H9 (cell line): ENCODE results near the gene FBLL1. TPM values are rescaled to one million over a fixed set of nuclear protein-coding genes. Genes with fewer than 3 reads are reported as not detected.
A peak's percentile ranks its signal among the peaks of the same experiment; 100 is the strongest.

ENCODE experiments used
- DNase-seq: peaks from one replicate; pipeline ENCODE4 v3.0.0-alpha.2; 2017
- H2AFZ ChIP-seq: one replicate; pipeline ENCODE4 v1.6.1; 2013; ENCODE audit warnings: mild to moderate bottlenecking, low read length, control low read depth, moderate library complexity
- H2AK5ac ChIP-seq: 2 replicates; pipeline ENCODE4 v1.6.1; 2013; ENCODE audit warnings: low read length, control low read depth, mixed read lengths; ENCODE audit not compliant: insufficient read length
- H2BK120ac ChIP-seq: one replicate; pipeline ENCODE4 v1.6.1; 2013; ENCODE audit warnings: low read depth, mild to moderate bottlenecking, low read length, control low read depth, inconsistent platforms; ENCODE audit not compliant: poor library complexity, severe bottlenecking
- H2BK12ac ChIP-seq: 2 replicates; pipeline ENCODE4 v1.6.1; 2013; ENCODE audit warnings: low read length, control low read depth, mixed read lengths, low read depth; ENCODE audit not compliant: insufficient read length
- H2BK15ac ChIP-seq: 2 replicates; pipeline ENCODE4 v1.6.1; 2013; ENCODE audit warnings: low read depth, low read length, control low read depth
- H2BK20ac ChIP-seq: one replicate; pipeline ENCODE4 v1.6.1; 2013; ENCODE audit warnings: low read depth, mild to moderate bottlenecking, low read length, control low read depth, inconsistent platforms; ENCODE audit not compliant: poor library complexity, severe bottlenecking
- H2BK5ac ChIP-seq: 2 replicates; pipeline ENCODE4 v1.6.1; 2013; ENCODE audit warnings: low read length, control low read depth, mixed read lengths; ENCODE audit not compliant: insufficient read length
- H3K14ac ChIP-seq: 2 replicates; pipeline ENCODE4 v1.6.1; 2013; ENCODE audit warnings: low read length, control low read depth; ENCODE audit not compliant: insufficient read depth
- H3K18ac ChIP-seq: 2 replicates; pipeline ENCODE4 v1.6.1; 2013; ENCODE audit warnings: low read depth, mild to moderate bottlenecking, mixed read lengths, low read length, control low read depth; ENCODE audit not compliant: insufficient read length
- H3K23ac ChIP-seq: 2 replicates; pipeline ENCODE4 v1.6.1; 2013; ENCODE audit warnings: low read length, control low read depth, mixed read lengths, low read depth; ENCODE audit not compliant: insufficient read length
- H3K23me2 ChIP-seq: 2 replicates; pipeline ENCODE4 v1.6.1; 2013; ENCODE audit warnings: low read depth, mild to moderate bottlenecking, mixed read lengths, low read length, control low read depth; ENCODE audit not compliant: insufficient read length, poor library complexity, severe bottlenecking
- H3K27ac ChIP-seq: 2 replicates; pipeline ENCODE4 v1.5.1; 2013; ENCODE audit warnings: low read length, control low read depth, mixed read lengths, low read depth; ENCODE audit not compliant: insufficient read length
- H3K27me3 ChIP-seq: 2 replicates; pipeline ENCODE4 v1.6.1; 2013; ENCODE audit warnings: low read length, control low read depth, inconsistent platforms; ENCODE audit not compliant: insufficient read depth
- H3K4ac ChIP-seq: 2 replicates; pipeline ENCODE4 v1.6.1; 2013; ENCODE audit warnings: low read depth, mild to moderate bottlenecking, control low read depth, inconsistent platforms, low read length, moderate library complexity
- H3K4me1 ChIP-seq: 2 replicates; pipeline ENCODE4 v1.6.1; 2013; ENCODE audit warnings: low read length, control low read depth, inconsistent platforms; ENCODE audit not compliant: insufficient read depth
- H3K4me2 ChIP-seq: 2 replicates; pipeline ENCODE4 v1.6.1; 2013; ENCODE audit warnings: low read length, control low read depth, mixed read lengths; ENCODE audit not compliant: insufficient read length, insufficient read depth
- H3K56ac ChIP-seq: 2 replicates; pipeline ENCODE4 v1.6.1; 2013; ENCODE audit warnings: low read depth, mild to moderate bottlenecking, mixed read lengths, low read length, control low read depth; ENCODE audit not compliant: insufficient read length
- H3K79me1 ChIP-seq: 2 replicates; pipeline ENCODE4 v1.6.1; 2013; ENCODE audit warnings: low read depth, mild to moderate bottlenecking, moderate library complexity, low read length, control low read depth, inconsistent platforms; ENCODE audit not compliant: insufficient read depth, poor library complexity, severe bottlenecking
- H3K79me2 ChIP-seq: 2 replicates; pipeline ENCODE4 v1.6.1; 2013; ENCODE audit warnings: low read length, control low read depth, inconsistent platforms; ENCODE audit not compliant: insufficient read depth
- H3K9ac ChIP-seq: 2 replicates; pipeline ENCODE4 v1.6.1; 2013; ENCODE audit warnings: low read length, control low read depth, mixed read lengths; ENCODE audit not compliant: insufficient read length; ENCODE audit errors: extremely low read depth
- H3K9me3 ChIP-seq: one replicate; pipeline ENCODE4 v1.6.1; 2013; ENCODE audit warnings: low read depth, low read length, inconsistent platforms; ENCODE audit not compliant: control insufficient read depth
- H3T11ph ChIP-seq: one replicate; pipeline ENCODE4 v1.6.1; 2013; ENCODE audit warnings: mild to moderate bottlenecking, low read length, control low read depth, inconsistent platforms
- H4K20me1 ChIP-seq: one replicate; pipeline ENCODE4 v1.6.1; 2013; ENCODE audit not compliant: control insufficient read depth, insufficient read length, insufficient read depth
- H4K5ac ChIP-seq: 2 replicates; pipeline ENCODE4 v1.6.1; 2013; ENCODE audit warnings: low read depth, mild to moderate bottlenecking, mixed read lengths, low read length, control low read depth; ENCODE audit not compliant: insufficient read length
- H4K8ac ChIP-seq: replicated peaks from 2 replicates; pipeline ENCODE4 v1.6.1; 2013; ENCODE audit warnings: low read length, control low read depth, mixed read lengths, low read depth; ENCODE audit not compliant: insufficient read length
- H4K91ac ChIP-seq: 2 replicates; pipeline ENCODE4 v1.6.1; 2013; ENCODE audit warnings: low read depth, mild to moderate bottlenecking, moderate library complexity, mixed read lengths, low read length, control low read depth; ENCODE audit not compliant: insufficient read length
- H3K27ac Mint-ChIP-seq, 3 experiments: 2 replicates in 2 of 3; 3 replicates in 1 of 3; pipeline ENCODE4 v1.8.0; 2020 to 2021; ENCODE audit warnings: mixed read lengths in 3 of 3, mild to moderate bottlenecking in 1 of 3, moderate library complexity in 1 of 3
- H3K27me3 Mint-ChIP-seq: 2 replicates; pipeline ENCODE4 v1.8.0; 2021; ENCODE audit warnings: low read depth, mild to moderate bottlenecking, moderate library complexity, mixed read lengths
- H3K36me3 Mint-ChIP-seq, 3 experiments: 2 replicates in 2 of 3; 3 replicates in 1 of 3; pipeline ENCODE4 v1.8.0; 2020 to 2021; ENCODE audit warnings: low read depth in 3 of 3, mixed read lengths in 3 of 3; ENCODE audit not compliant: insufficient read depth in 1 of 3
- H3K4me1 Mint-ChIP-seq, 2 experiments: 2 replicates each; pipeline ENCODE4 v1.8.0; 2020; ENCODE audit warnings: mixed read lengths in 2 of 2
- H3K4me3 Mint-ChIP-seq, 2 experiments: 2 replicates in 1 of 2; 3 replicates in 1 of 2; pipeline ENCODE4 v1.8.0; 2020 to 2021; ENCODE audit warnings: mild to moderate bottlenecking in 2 of 2, mixed read lengths in 2 of 2, moderate library complexity in 1 of 2
- H3K9me3 Mint-ChIP-seq, 2 experiments: 2 replicates in 1 of 2; 3 replicates in 1 of 2; pipeline ENCODE4 v1.8.0; 2020; ENCODE audit warnings: mild to moderate bottlenecking in 2 of 2, mixed read lengths in 2 of 2, moderate library complexity in 1 of 2
- WGBS: extraction: QIAGEN DNeasy Blood & Tissue Kit; methylation state at CpG from one replicate; pipeline ENCODE4 v1.1.7; 2013; ENCODE audit warnings: missing lambda C conversion rate, low lambda C conversion rate, mixed read lengths; ENCODE audit not compliant: insufficient read length; ENCODE audit errors: extremely low coverage; 5-methylcytosine and 5-hydroxymethylcytosine counted together
- total RNA-seq: library from RNA; stranded (reverse); gene quantifications from 2 replicates; pipeline ENCODE4 v1.2.1, GENCODE V29; 2021
- TF ChIP-seq, protein P1 (sequence below): fragments of 200-600 bp; sonication (generic); conservative IDR thresholded peaks from 3 replicates; pipeline ENCODE4 v1.8.0; 2021; ENCODE audit warnings: antibody characterized with exemption, mild to moderate bottlenecking

The FBLL1 gene
- total RNA-seq, 1 experiment from 2014 or later, result 3.6 TPM

GRCh38 chr5:168579488-168580226, 50.6 kb downstream of the FBLL1 start:
- Histone ChIP-seq H3K27me3 (no peaks in the 10 kb centered on the region), H4K20me1 (no peaks in the 10 kb centered on the region), H2BK120ac (no peak overlapping the region), H3T11ph (no peak overlapping the region), H3K27ac (peak overlapping the region; percentile 50), H3K56ac (no peak overlapping the region), H2BK15ac (no peak overlapping the region), H2AFZ (no peak overlapping the region), H3K23ac (no peak overlapping the region), H4K8ac (no peak overlapping the region), H3K4me1 (peaks cover 4% of the 10 kb centered on the region; the same call in 1 of the 2 replicates), H3K4me2 (peak overlapping the region; percentile 53), H4K91ac (no peak overlapping the region), H3K23me2 (peaks cover 10% of the 10 kb centered on the region), H2BK20ac (no peak overlapping the region), H2AK5ac (no peak overlapping the region), H3K79me1 (peaks cover 6% of the 10 kb centered on the region), H3K4ac (no peak overlapping the region), H3K9ac (peak overlapping the region; percentile 33), H3K9me3 (no peaks in the 10 kb centered on the region), H3K79me2 (peaks cover 40% of the 10 kb centered on the region; the same call in 1 of the 2 replicates), H3K14ac (no peak overlapping the region), H4K5ac (no peak overlapping the region), H3K18ac (no peak overlapping the region), H2BK12ac (no peak overlapping the region), H2BK5ac (peak overlapping the region; percentile 2)
- no CpG with 5 or more reads among the region's 52 CpGs for WGBS
- H3K27ac Mint-ChIP-seq, result peak overlapping the region; percentile 99 to 100 (median 100)
- peaks cover 2% of the 10 kb centered on the region; the same call in 1 of the 2 replicates for H3K27me3 Mint-ChIP-seq
- peaks cover 9 to 11% (median 9%) of the 10 kb centered on the region in 3 experiments for H3K36me3 Mint-ChIP-seq
- TF ChIP-seq, protein P1, sequence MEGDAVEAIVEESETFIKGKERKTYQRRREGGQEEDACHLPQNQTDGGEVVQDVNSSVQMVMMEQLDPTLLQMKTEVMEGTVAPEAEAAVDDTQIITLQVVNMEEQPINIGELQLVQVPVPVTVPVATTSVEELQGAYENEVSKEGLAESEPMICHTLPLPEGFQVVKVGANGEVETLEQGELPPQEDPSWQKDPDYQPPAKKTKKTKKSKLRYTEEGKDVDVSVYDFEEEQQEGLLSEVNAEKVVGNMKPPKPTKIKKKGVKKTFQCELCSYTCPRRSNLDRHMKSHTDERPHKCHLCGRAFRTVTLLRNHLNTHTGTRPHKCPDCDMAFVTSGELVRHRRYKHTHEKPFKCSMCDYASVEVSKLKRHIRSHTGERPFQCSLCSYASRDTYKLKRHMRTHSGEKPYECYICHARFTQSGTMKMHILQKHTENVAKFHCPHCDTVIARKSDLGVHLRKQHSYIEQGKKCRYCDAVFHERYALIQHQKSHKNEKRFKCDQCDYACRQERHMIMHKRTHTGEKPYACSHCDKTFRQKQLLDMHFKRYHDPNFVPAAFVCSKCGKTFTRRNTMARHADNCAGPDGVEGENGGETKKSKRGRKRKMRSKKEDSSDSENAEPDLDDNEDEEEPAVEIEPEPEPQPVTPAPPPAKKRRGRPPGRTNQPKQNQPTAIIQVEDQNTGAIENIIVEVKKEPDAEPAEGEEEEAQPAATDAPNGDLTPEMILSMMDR, result no peak
- H3K4me1 Mint-ChIP-seq, result peaks cover 31 to 34% of the 10 kb centered on the region in 2 experiments
- peaks cover 0 to 3% of the 10 kb centered on the region in 2 experiments; a peak in 1 of 5 replicates for H3K9me3 Mint-ChIP-seq
- peak overlapping the region; percentile 77 to 83 for H3K4me3 Mint-ChIP-seq
- DNase-seq, result peak; percentile 100
